ENCODE measurements around the gene TUB.

TUB gene

GRCh38 chr11:8092587-8093424 is 11.8 kb downstream of the TUB start:
- DNase-seq (ENCODE audit: low read depth) = peak; percentile 72
- no peak overlapping the region for H3K4me3 ChIP-seq (replicated peaks; ENCODE audit: low read depth, low read length)
- peak; percentile 76 for TF ChIP-seq CTCF (IDR thresholded peaks at IDR 0.05; ENCODE audit: low read length, missing control alignments)

DNA sequence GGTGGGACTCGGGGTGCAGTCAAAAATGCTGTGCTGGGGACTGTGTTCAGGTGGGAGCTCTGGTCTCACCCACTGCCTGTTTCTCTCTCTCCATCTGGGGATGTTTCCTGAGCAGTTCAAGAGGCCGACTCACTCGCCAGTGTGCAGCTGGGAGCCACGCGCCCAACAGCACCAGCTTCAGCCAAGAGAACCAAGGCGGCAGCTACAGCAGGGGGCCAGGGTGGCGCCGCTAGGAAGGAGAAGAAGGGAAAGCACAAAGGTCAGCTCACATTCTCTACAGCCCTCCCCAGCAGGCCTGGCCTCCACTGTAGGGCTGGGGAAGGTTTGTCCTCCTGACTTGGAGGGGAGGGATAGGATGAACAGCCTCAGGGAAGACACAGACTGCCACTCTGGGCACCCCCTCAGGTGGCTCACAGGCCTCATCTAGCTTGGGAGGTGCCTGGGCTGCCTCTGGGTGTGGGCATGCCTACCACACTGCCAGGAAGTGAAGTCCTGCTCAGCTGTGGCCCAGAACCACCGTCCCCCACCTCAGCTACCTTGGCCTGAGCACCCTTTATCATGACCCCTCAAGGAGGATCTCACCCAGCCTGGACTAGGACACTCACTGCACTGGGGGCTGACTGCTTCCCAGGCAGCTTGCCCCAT is 13.0 kb downstream of the TUB start:
- no peak for TF ChIP-seq CTCF (IDR thresholded peaks at IDR 0.05; ENCODE audit: low read length, missing control alignments)
- no peak for DNase-seq (ENCODE audit: low read depth)
- H3K4me3 ChIP-seq (replicated peaks; ENCODE audit: low read depth, low read length) = no peak overlapping the region

- no peak for TF ChIP-seq CTCF (IDR thresholded peaks at IDR 0.05; ENCODE audit: low read length, missing control alignments)
- no peak for DNase-seq (ENCODE audit: low read depth)
- H3K4me3 ChIP-seq (replicated peaks; ENCODE audit: low read depth, low read length) = no peak overlapping the region
Measured at GRCh38 chr11:8094656-8095055, 13.6 kb downstream of the TUB start.

DNA sequence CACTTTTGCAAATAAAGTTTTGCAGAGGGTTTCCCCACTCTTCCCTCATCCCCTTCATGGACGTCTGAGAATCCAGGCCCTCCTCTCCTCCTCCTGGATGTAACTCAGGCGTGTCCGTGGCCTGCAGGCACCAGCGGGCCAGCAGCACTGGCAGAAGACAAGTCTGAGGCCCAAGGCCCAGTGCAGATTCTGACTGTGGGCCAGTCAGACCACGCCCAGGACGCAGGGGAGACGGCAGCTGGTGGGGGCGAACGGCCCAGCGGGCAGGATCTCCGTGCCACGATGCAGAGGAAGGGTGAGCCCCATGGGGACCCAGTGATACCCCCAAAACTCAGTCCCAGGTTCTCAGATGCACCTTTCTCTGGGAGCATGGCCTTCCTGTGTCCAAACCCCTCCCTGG is 14.4 kb downstream of the TUB start:
- TF ChIP-seq CTCF (IDR thresholded peaks at IDR 0.05; ENCODE audit: low read length, missing control alignments) = no peak
- no peak for DNase-seq (ENCODE audit: low read depth)

GRCh38 chr11:8095806-8096522 is 15.0 kb downstream of the TUB start:
- no peak for TF ChIP-seq CTCF (IDR thresholded peaks at IDR 0.05; ENCODE audit: low read length, missing control alignments)
- no peak for DNase-seq (ENCODE audit: low read depth)

More for the DNA sequence above, 14.4 kb downstream of the TUB start:
- H3K4me3 ChIP-seq (replicated peaks; ENCODE audit: low read depth, low read length) = no peak overlapping the region

DNA sequence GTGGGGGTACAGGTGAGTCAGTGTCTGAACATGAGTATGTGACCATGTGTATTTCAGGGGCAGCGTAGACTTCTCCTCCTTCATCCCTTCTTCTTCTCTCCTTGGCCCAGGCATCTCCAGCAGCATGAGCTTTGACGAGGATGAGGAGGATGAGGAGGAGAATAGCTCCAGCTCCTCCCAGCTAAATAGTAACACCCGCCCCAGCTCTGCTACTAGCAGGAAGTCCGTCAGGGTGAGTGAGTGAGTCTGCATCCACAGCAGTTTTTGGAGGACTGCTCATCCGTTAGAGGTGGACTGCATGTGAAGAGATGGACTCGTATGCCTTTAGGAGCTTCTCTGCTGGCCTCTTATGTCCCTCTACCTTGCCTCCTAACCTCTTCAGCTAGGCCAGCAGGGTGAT is 15.6 kb downstream of the TUB start:
- H3K4me3 ChIP-seq (replicated peaks; ENCODE audit: low read depth, low read length) = no peak overlapping the region
- no peak for TF ChIP-seq CTCF (IDR thresholded peaks at IDR 0.05; ENCODE audit: low read length, missing control alignments)
- no peak for DNase-seq (ENCODE audit: low read depth)

More at GRCh38 chr11:8095806-8096522, 15.0 kb downstream of the TUB start:
- no peak overlapping the region for H3K4me3 ChIP-seq (replicated peaks; ENCODE audit: low read depth, low read length)

Measured in fibroblast of pulmonary artery (primary cell).